H1 (cell line): ENCODE measurements around the gene RESF1. TPM values are rescaled to one million over a fixed set of nuclear protein-coding genes. Genes with fewer than 3 reads are reported as not detected.

Experiments
- ATF3 ChIP-seq: IDR thresholded peaks from 2 replicates; pipeline ENCODE4 v1.6.1; 2011; ENCODE audit warnings: low read depth, mild to moderate bottlenecking, low read length; ENCODE audit not compliant: insufficient read depth
- BRCA1 ChIP-seq: IDR thresholded peaks from 2 replicates; pipeline ENCODE4 v1.6.1; 2012; ENCODE audit warnings: low read depth, low read length, improper control_type of control experiment
- CBX5 ChIP-seq: fragments of 300-800, 300-1000 bp; sonication (generic); IDR thresholded peaks from 2 replicates; pipeline ENCODE4 v1.7.1; 2016; ENCODE audit warnings: antibody characterized with exemption, low read length, low read depth
- CHD1 ChIP-seq: IDR thresholded peaks from 2 replicates; pipeline ENCODE4 v1.6.1; 2012; ENCODE audit warnings: low read depth, low read length, improper control_type of control experiment
- CTBP2 ChIP-seq: IDR thresholded peaks from 2 replicates; pipeline ENCODE4 v1.7.0; 2011; ENCODE audit warnings: borderline replicate concordance, mild to moderate bottlenecking, moderate library complexity, mixed read lengths, low read length; ENCODE audit not compliant: insufficient read depth, insufficient read length
- EP300 ChIP-seq, 2 experiments: IDR thresholded peaks; 1 replicate in 1 of 2; 2 replicates in 1 of 2; pipeline ENCODE4 v1.6.1; 2011 to 2012; ENCODE audit warnings: low read depth in 2 of 2, low read length in 2 of 2, mild to moderate bottlenecking in 2 of 2, borderline replicate concordance in 1 of 2, inconsistent platforms in 1 of 2, moderate library complexity in 1 of 2
- JUND ChIP-seq: IDR thresholded peaks from 2 replicates; pipeline ENCODE4 v1.6.1; 2011; ENCODE audit warnings: mild to moderate bottlenecking, improper control_type of control experiment, low read length
- POLR2AphosphoS5 ChIP-seq: IDR thresholded peaks from 2 replicates; pipeline ENCODE4 v1.6.1; 2011; ENCODE audit warnings: low read depth, low read length
- USF2 ChIP-seq: IDR thresholded peaks from 2 replicates; pipeline ENCODE4 v1.6.1; 2011; ENCODE audit warnings: low read length, improper control_type of control experiment
- polyA plus RNA-seq, 7 experiments: library from polyadenylated mRNA; depleted of rRNA in 3 of 7; stranded (reverse) in 5 of 7; unstranded in 2 of 7; fragments of >200 nt in 5 of 7; fragments of 200-250 nt in 2 of 7; gene quantifications; 1 replicate in 5 of 7; 2 replicates in 1 of 7; 4 replicates in 1 of 7; pipeline versions ENCODE4 v1.2.1 to v1.2.3, GENCODE V29; 2011 to 2013; ENCODE audit warnings: missing spikeins in 2 of 7, mixed read lengths in 2 of 7
- total RNA-seq: library from RNA; stranded (reverse); fragmentation: NEBNext Ultra II Directional; extraction: Animal tissue kit (Norgen Biotek cat#: 25700); gene quantifications from 2 replicates; pipeline ENCODE4 v1.2.1, GENCODE V29; 2021

The RESF1 gene
- total and polyA plus RNA-seq, 2 of the 8 experiments (the other 6 are each of a cell fraction or from before 2014, with no cell fraction given): 64.3 to 128 TPM

DNA sequence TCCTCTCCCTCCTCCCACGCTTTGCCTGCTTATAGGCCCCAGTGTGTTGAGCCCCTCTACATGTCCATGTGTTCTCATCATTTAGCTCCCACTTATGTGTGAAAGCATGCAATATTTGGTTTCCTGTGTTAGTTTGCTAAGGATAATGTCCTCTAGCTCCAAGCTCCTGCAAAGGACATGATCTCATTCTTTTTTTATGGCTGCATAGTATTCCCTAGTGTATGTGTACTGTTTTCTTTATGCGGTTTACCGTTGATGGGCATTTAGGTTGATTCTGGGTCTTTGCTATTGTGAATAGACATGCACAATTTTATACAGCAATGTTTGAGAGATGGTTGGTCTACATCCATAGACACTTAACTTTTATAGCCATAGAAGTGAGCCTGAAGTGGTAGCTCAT, 5.1 kb downstream of the RESF1 start (continued):
- TF ChIP-seq CHD1: no peak
- no peak for TF ChIP-seq BRCA1
- TF ChIP-seq ATF3: no peak
- no peak for TF ChIP-seq POLR2AphosphoS5
- TF ChIP-seq JUND: no peak
- TF ChIP-seq EP300 (IDR thresholded peaks at IDR 0.05; ENCODE audit: borderline replicate concordance in 1 of 2, low read depth in 2 of 2, low read length in 2 of 2): no peak
- no peak for TF ChIP-seq CBX5
- TF ChIP-seq CTBP2: no peak
- no peak for TF ChIP-seq USF2
